ENCODE data around the gene POLR2H. TPM values are rescaled to one million over a fixed set of nuclear protein-coding genes. Genes with fewer than 3 reads are reported as not detected.
A peak's percentile ranks its signal among the peaks of the same experiment; 100 is the strongest.

The POLR2H gene
- total RNA-seq, 6 donors from 2014 or later, result 41.4 to 235 (median 66.2) TPM

DNA sequence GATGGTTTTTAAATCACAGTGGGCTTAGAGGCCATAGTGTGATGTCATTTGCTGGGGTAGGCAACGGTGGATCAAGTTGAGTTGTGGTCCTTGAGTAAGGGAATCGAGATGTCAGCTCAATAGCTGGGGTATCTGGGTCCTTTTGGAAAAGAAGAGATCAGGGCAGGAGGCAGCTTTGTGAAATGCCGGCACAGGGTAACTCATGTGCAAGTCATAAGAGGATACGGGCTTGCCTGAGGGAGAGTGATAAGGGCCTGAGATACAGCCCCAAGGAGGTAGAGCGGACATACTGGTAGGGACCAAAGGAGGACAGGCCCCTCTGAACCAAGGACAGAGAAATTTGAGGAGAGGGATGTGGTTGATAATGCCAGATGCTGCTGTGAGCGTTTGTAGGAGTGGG, 28.3 kb upstream of the POLR2H start:
- no peak for ATAC-seq (ENCODE audit: low FRiP score in 2 of 2)

GRCh38 chr3:184333700-184334099, 27.8 kb upstream of the POLR2H start:
- 81 to 87% methylated on average over 2 to 3 of the region's 3 CpGs for WGBS, 2 donors
- H3K27me3 ChIP-seq, result no peaks in the 10 kb centered on the region
- peak overlapping the region in 1 of 4 donors; percentile 9 for H3K27ac ChIP-seq
- ATAC-seq (ENCODE audit: low FRiP score in 2 of 2), result no peak
- H3K4me3 ChIP-seq, result no peak overlapping the region
- peaks cover 30 to 41% (median 34%) of the 10 kb centered on the region in 4 donors for H3K4me1 ChIP-seq
- TF ChIP-seq EP300 (IDR thresholded peaks at IDR 0.05) (no peak), CTCF (IDR thresholded peaks at IDR 0.05) (no peak), POLR2AphosphoS5 (IDR thresholded peaks at IDR 0.05) (no peak), POLR2A (IDR thresholded peaks at IDR 0.05) (no peak)
- no peak for DNase-seq
- peaks cover 47 to 68% (median 58%) of the 10 kb centered on the region in 4 donors for H3K36me3 ChIP-seq
- no peaks in the 10 kb centered on the region for H3K9me3 ChIP-seq

More for the DNA sequence above, 28.3 kb upstream of the POLR2H start:
- DNase-seq, result no peak
- WGBS, 2 donors, result 84 to 91% methylated on average over 6 of the region's 6 CpGs
- Histone ChIP-seq H3K4me3 (no peak overlapping the region), H3K9me3 (no peaks in the 10 kb centered on the region), H3K4me1 (peaks cover 25 to 36% (median 29%) of the 10 kb centered on the region in 4 donors), H3K36me3 (peaks cover 52 to 73% (median 63%) of the 10 kb centered on the region in 4 donors), H3K27ac (peak overlapping the region in 3 of 4 donors; percentile 20 to 37 (median 24)), H3K27me3 (no peaks in the 10 kb centered on the region)
- TF ChIP-seq POLR2AphosphoS5 (IDR thresholded peaks at IDR 0.05) (no peak), POLR2A (IDR thresholded peaks at IDR 0.05) (no peak), EP300 (IDR thresholded peaks at IDR 0.05) (no peak), CTCF (IDR thresholded peaks at IDR 0.05) (no peak)

- no peak for ATAC-seq (ENCODE audit: low FRiP score in 2 of 2)
- no peaks in the 10 kb centered on the region for H3K27me3 ChIP-seq
- whole genome bisulfite sequencing, 2 donors, result 79 to 83% methylated on average over 15 of the region's 15 CpGs
- peak overlapping the region; percentile 93 to 97 (median 95) for H3K27ac ChIP-seq
- H3K36me3 ChIP-seq, result peaks cover 37 to 59% (median 49%) of the 10 kb centered on the region in 4 donors
- no peaks in the 10 kb centered on the region for H3K9me3 ChIP-seq
- TF ChIP-seq EP300 (IDR thresholded peaks at IDR 0.05) (no peak), CTCF (IDR thresholded peaks at IDR 0.05) (no peak), POLR2A (IDR thresholded peaks at IDR 0.05) (no peak), POLR2AphosphoS5 (IDR thresholded peaks at IDR 0.05) (no peak)
- H3K4me3 ChIP-seq, result no peak overlapping the region
- peaks cover 32 to 47% (median 39%) of the 10 kb centered on the region in 4 donors for H3K4me1 ChIP-seq
- peak in 1 of 2 donors; percentile 83 for DNase-seq
Observed at GRCh38 chr3:184334470-184335158, 26.9 kb upstream of the POLR2H start.

DNA sequence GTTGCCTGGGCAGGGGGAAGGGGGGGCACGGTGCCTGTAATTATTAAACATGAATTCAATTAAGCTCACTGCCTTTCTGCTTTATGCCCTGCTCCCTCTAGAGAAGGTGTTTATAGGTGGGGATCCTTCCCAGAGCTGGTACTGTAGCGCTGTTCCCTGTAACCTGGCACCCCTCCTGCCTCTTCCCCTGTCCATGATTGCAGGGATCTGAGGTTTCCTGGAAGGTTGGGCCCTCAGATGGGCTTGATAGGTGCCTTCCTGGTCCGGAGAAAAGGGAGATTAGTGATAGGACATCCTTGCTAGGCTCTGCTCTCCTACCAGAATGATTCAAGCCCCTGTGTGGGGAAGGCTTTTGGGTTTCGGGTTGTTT, 26.2 kb upstream of the POLR2H start:
- Histone ChIP-seq H3K4me3 (peak overlapping the region in 3 of 4 donors; percentile 67 to 93 (median 87)), H3K4me1 (peaks cover 32 to 47% (median 39%) of the 10 kb centered on the region in 4 donors), H3K27ac (peak overlapping the region; percentile 93 to 97 (median 95)), H3K27me3 (no peaks in the 10 kb centered on the region), H3K9me3 (no peaks in the 10 kb centered on the region), H3K36me3 (peaks cover 32 to 52% (median 43%) of the 10 kb centered on the region in 4 donors)
- ATAC-seq (ENCODE audit: low FRiP score in 2 of 2) (peak in 1 of 2 donors; percentile 0), DNase-seq (no peak)
- no peak for TF ChIP-seq EP300 (IDR thresholded peaks at IDR 0.05)
- TF ChIP-seq POLR2A (IDR thresholded peaks at IDR 0.05), result no peak
- no peak for TF ChIP-seq CTCF (IDR thresholded peaks at IDR 0.05)
- TF ChIP-seq POLR2AphosphoS5 (IDR thresholded peaks at IDR 0.05), result no peak
- 61 to 94% methylated on average over 2 to 4 of the region's 4 CpGs for WGBS, 2 donors
